IMR-90 (cell line): ENCODE data around the gene SNX25. TPM values are rescaled to one million over a fixed set of nuclear protein-coding genes. Genes with fewer than 3 reads are reported as not detected.

Experiments used
- ATAC-seq: fragments of 200-7000 bp; cut with Tn5 transposase; 2 replicates; pipeline ENCODE4 v1.9.1; 2020; ENCODE audit warnings: low read depth, mild to moderate bottlenecking, moderate library complexity
- BruUV-seq: library from RNA; stranded (reverse); fragments of 400-500 nt; replicated peaks from 2 replicates; lab custom pipeline; 2021; lab: Mats Ljungman, UMichigan
- CTCF ChIA-PET: fragments of 300-600 bp; formaldehyde crosslinking; extraction: SDS; loops from one replicate; lab custom pipeline; 2021; ENCODE audit warnings: antibody characterized with exemption; lab: Yijun Ruan, JAX
- POLR2A ChIA-PET: fragments of 300-600 bp; sonication (Branson Sonifier 250); formaldehyde crosslinking; loops from one replicate; lab custom pipeline; 2022; ENCODE audit warnings: antibody characterized with exemption; ENCODE audit not compliant: unreplicated experiment; lab: Charles Lee
- DNase-seq: peaks from one replicate; pipeline ENCODE4 v3.0.0; 2013
- H2AFZ ChIP-seq: replicated peaks from 2 replicates; pipeline ENCODE3; 2013; ENCODE audit warnings: low read length, mild to moderate bottlenecking; ENCODE audit not compliant: poor library complexity
- H2AK5ac ChIP-seq: 2 replicates; pipeline ENCODE4 v1.6.1; 2013; ENCODE audit warnings: low read depth, low read length, inconsistent platforms
- H2AK9ac ChIP-seq: replicated peaks from 2 replicates; pipeline ENCODE3; 2013; ENCODE audit warnings: mild to moderate bottlenecking, low read depth, low read length, moderate library complexity; ENCODE audit not compliant: poor library complexity
- H2BK120ac ChIP-seq: 2 replicates; pipeline ENCODE4 v1.6.1; 2013; ENCODE audit warnings: low read depth, low read length, inconsistent platforms
- H2BK15ac ChIP-seq: 3 replicates; pipeline ENCODE4 v1.6.1; 2013; ENCODE audit warnings: low read depth, low read length, inconsistent platforms
- H2BK20ac ChIP-seq: 2 replicates; pipeline ENCODE4 v1.6.1; 2013; ENCODE audit warnings: low read depth, mild to moderate bottlenecking, inconsistent platforms, low read length, moderate library complexity
- H2BK5ac ChIP-seq: 2 replicates; pipeline ENCODE4 v1.6.1; 2013; ENCODE audit warnings: mild to moderate bottlenecking, low read depth, low read length, inconsistent platforms; ENCODE audit not compliant: poor library complexity, severe bottlenecking
- H3K14ac ChIP-seq: replicated peaks from 2 replicates; pipeline ENCODE4 v1.6.1; 2013; ENCODE audit warnings: low read depth, low read length, inconsistent platforms
- H3K18ac ChIP-seq: 2 replicates; pipeline ENCODE4 v1.6.1; 2013; ENCODE audit warnings: low read depth, low read length, control low read depth
- H3K23ac ChIP-seq: 2 replicates; pipeline ENCODE4 v1.6.1; 2013; ENCODE audit warnings: low read depth, low read length, inconsistent platforms
- H3K27ac ChIP-seq: 2 replicates; pipeline ENCODE4 v1.5.1; 2013; ENCODE audit warnings: mild to moderate bottlenecking, control low read depth, low read length; ENCODE audit not compliant: insufficient read depth
- H3K27me3 ChIP-seq: 2 replicates; pipeline ENCODE4 v1.6.1; 2013; ENCODE audit warnings: low read length; ENCODE audit not compliant: control insufficient read depth, insufficient read depth
- H3K36me3 ChIP-seq: 2 replicates; pipeline ENCODE4 v1.6.1; 2013; ENCODE audit warnings: low read length, mixed read lengths; ENCODE audit not compliant: control insufficient read depth, insufficient read depth
- H3K4ac ChIP-seq: 2 replicates; pipeline ENCODE4 v1.6.1; 2013; ENCODE audit warnings: low read depth, low read length, inconsistent platforms
- H3K4me1 ChIP-seq: 2 replicates; pipeline ENCODE4 v1.6.1; 2013; ENCODE audit warnings: low read length, mixed read lengths; ENCODE audit not compliant: control insufficient read depth, insufficient read depth
- H3K4me2 ChIP-seq: 2 replicates; pipeline ENCODE4 v1.6.1; 2013; ENCODE audit warnings: low read depth, mild to moderate bottlenecking, control low read depth, low read length, moderate library complexity
- H3K4me3 ChIP-seq: 2 replicates; pipeline ENCODE4 v1.5.1; 2013; ENCODE audit warnings: low read depth, mild to moderate bottlenecking, control low read depth, low read length, moderate library complexity; ENCODE audit not compliant: insufficient read depth
- H3K56ac ChIP-seq: 2 replicates; pipeline ENCODE4 v1.6.1; 2013; ENCODE audit warnings: low read length, inconsistent platforms; ENCODE audit not compliant: insufficient read depth; ENCODE audit errors: extremely low read depth
- H3K79me1 ChIP-seq, 2 experiments: 2 replicates each; pipeline ENCODE4 v1.6.1; 2013; ENCODE audit warnings: low read length in 2 of 2, inconsistent platforms in 1 of 2, low read depth in 1 of 2
- H3K9ac ChIP-seq: 2 replicates; pipeline ENCODE4 v1.6.1; 2013; ENCODE audit warnings: low read depth, low read length, control low read depth
- H3K9me1 ChIP-seq: 2 replicates; pipeline ENCODE4 v1.6.1; 2013; ENCODE audit warnings: low read length, inconsistent platforms; ENCODE audit not compliant: insufficient read depth
- H3K9me3 ChIP-seq: 2 replicates; pipeline ENCODE4 v1.6.1; 2013; ENCODE audit warnings: low read length; ENCODE audit not compliant: control insufficient read depth, insufficient read depth
- H4K20me1 ChIP-seq: 2 replicates; pipeline ENCODE4 v1.6.1; 2013; ENCODE audit warnings: low read length, inconsistent platforms; ENCODE audit not compliant: insufficient read depth
- H4K5ac ChIP-seq: 2 replicates; pipeline ENCODE4 v1.6.1; 2013; ENCODE audit warnings: mild to moderate bottlenecking, low read depth, low read length, control low read depth
- H4K8ac ChIP-seq, 2 experiments: 2 replicates each; pipeline ENCODE4 v1.6.1; 2013; ENCODE audit warnings: low read depth in 2 of 2, low read length in 2 of 2, control low read depth in 1 of 2, inconsistent platforms in 1 of 2
- H4K91ac ChIP-seq: 2 replicates; pipeline ENCODE4 v1.6.1; 2013; ENCODE audit warnings: low read depth, low read length, inconsistent platforms; ENCODE audit not compliant: insufficient read depth
- BHLHE40 ChIP-seq: fragments of 150-350 bp; IDR thresholded peaks from 2 replicates; pipeline ENCODE4 v1.6.1; 2016; ENCODE audit warnings: mild to moderate bottlenecking, low read depth, low read length
- FOS ChIP-seq: fragments of 150-350 bp; IDR thresholded peaks from 2 replicates; pipeline ENCODE4 v1.6.1; 2016; ENCODE audit warnings: low read depth, low read length
- MXI1 ChIP-seq: IDR thresholded peaks from 2 replicates; pipeline ENCODE4 v1.6.1; 2012; ENCODE audit warnings: low read depth, mild to moderate bottlenecking, low read length, moderate library complexity, borderline replicate concordance
- POLR2A ChIP-seq: IDR thresholded peaks from 2 replicates; pipeline ENCODE4 v1.6.1; 2012; ENCODE audit warnings: mild to moderate bottlenecking, low read depth, low read length
- RCOR1 ChIP-seq: IDR thresholded peaks from 2 replicates; pipeline ENCODE4 v1.6.1; 2012; ENCODE audit warnings: mild to moderate bottlenecking, low read length, improper control_type of control experiment; ENCODE audit not compliant: insufficient replicate concordance
- RFX5 ChIP-seq: IDR thresholded peaks from 2 replicates; pipeline ENCODE4 v1.8.0; 2012; ENCODE audit warnings: low read depth, mild to moderate bottlenecking, low read length, moderate library complexity
- dilution Hi-C: fragments of 300-500 bp; cut with HindIII; formaldehyde crosslinking; loops from one replicate; pipeline ENCODE4 v1.14.3; 2018; ENCODE audit warnings: low sequenced_read_pairs; ENCODE audit not compliant: unreplicated experiment
- in situ Hi-C: fragments of 300-500 bp; cut with MboI; formaldehyde crosslinking; loops from 3 replicates; pipeline ENCODE4 v1.14.3; 2019; ENCODE audit warnings: low sequenced_read_pairs, inconsistent platforms, mixed read lengths
- intact Hi-C: fragments of 100-400 bp; cut with micrococcal nuclease; formaldehyde crosslinking; loops from 2 replicates; pipeline ENCODE4 v1.10.0; 2022
- polyA plus RNA-seq, 3 experiments: library from polyadenylated mRNA; depleted of rRNA; stranded (reverse); fragments of >200 nt; gene quantifications; 2 replicates each; pipeline ENCODE4 v1.2.3, GENCODE V29; 2012; ENCODE audit warnings: low replicate concordance in 1 of 3
- total RNA-seq: library from RNA; depleted of rRNA; stranded (reverse); fragments of >200 nt; gene quantifications from 2 replicates; pipeline ENCODE4 v1.2.3, GENCODE V29; 2012
- TF ChIP-seq, protein P1 (sequence below): conservative IDR thresholded peaks from 2 replicates; pipeline ENCODE4 v1.5.1; 2012; ENCODE audit warnings: mild to moderate bottlenecking, low read depth, low read length, improper control_type of control experiment

Gene SNX25
- total and polyA plus RNA-seq, 2 of the 4 experiments (the other 2 are of a cell fraction) = 11.4 to 28.3 TPM

DNA sequence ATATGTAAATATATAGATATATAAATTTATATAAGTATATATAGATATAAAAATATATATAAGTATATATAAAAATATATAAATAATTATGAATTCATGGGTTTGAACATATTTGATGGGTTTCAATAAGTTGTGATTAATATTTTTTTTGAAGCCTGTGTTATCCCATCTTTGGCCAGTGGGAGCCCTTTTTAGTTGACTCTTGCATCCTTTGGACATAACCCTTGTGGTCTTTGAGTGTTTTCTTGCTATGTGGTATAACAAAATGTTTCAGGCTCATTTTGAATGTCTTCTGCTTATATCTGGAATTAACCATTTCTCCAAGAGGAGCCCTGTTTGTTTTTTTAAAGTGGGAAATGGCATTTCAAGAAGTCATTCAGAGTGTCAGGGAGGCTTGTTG is 15.2 kb downstream of the SNX25 start:
- Histone ChIP-seq H2BK15ac (no peak overlapping the region), H4K8ac (no peak overlapping the region), H3K4me1 (peaks cover 8% of the 10 kb centered on the region), H3K9ac (no peak overlapping the region), H3K27me3 (no peaks in the 10 kb centered on the region), H3K27ac (no peak overlapping the region), H2AK5ac (no peak overlapping the region), H3K23ac (no peak overlapping the region), H3K79me1 (peaks cover 27 to 71% of the 10 kb centered on the region in 2 experiments; a peak in 3 of 4 replicates), H3K4me2 (no peak overlapping the region), H3K56ac (no peak overlapping the region), H4K20me1 (peaks cover 7% of the 10 kb centered on the region), H2AFZ (no peak overlapping the region), H3K9me1 (peaks cover 5% of the 10 kb centered on the region; the same call in 1 of the 2 replicates), H2BK20ac (no peak overlapping the region), H2BK120ac (no peak overlapping the region), H2BK5ac (no peak overlapping the region), H3K4me3 (no peak overlapping the region), H3K14ac (no peak overlapping the region), H2AK9ac (no peak overlapping the region), H3K4ac (no peak overlapping the region), H3K9me3 (no peaks in the 10 kb centered on the region), H4K5ac (no peak overlapping the region), H4K91ac (no peak overlapping the region), H3K18ac (no peak overlapping the region), H3K36me3 (no peaks in the 10 kb centered on the region)
- CTCF ChIA-PET = no interaction called here
- ATAC-seq (no peak), DNase-seq (no peak)
- no TSS peak for BruUV-seq
- no peak for TF ChIP-seq RCOR1
- no peak for TF ChIP-seq MXI1
- TF ChIP-seq, protein P1, sequence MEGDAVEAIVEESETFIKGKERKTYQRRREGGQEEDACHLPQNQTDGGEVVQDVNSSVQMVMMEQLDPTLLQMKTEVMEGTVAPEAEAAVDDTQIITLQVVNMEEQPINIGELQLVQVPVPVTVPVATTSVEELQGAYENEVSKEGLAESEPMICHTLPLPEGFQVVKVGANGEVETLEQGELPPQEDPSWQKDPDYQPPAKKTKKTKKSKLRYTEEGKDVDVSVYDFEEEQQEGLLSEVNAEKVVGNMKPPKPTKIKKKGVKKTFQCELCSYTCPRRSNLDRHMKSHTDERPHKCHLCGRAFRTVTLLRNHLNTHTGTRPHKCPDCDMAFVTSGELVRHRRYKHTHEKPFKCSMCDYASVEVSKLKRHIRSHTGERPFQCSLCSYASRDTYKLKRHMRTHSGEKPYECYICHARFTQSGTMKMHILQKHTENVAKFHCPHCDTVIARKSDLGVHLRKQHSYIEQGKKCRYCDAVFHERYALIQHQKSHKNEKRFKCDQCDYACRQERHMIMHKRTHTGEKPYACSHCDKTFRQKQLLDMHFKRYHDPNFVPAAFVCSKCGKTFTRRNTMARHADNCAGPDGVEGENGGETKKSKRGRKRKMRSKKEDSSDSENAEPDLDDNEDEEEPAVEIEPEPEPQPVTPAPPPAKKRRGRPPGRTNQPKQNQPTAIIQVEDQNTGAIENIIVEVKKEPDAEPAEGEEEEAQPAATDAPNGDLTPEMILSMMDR = no peak
- TF ChIP-seq FOS = no peak
- TF ChIP-seq POLR2A = no peak
- TF ChIP-seq RFX5 = no peak
- no peak for TF ChIP-seq BHLHE40
- POLR2A ChIA-PET = no interaction called here
- in situ Hi-C loops = no loop called here
- intact Hi-C loops = no loop called here
- dilution Hi-C loops = no loop called here
